Keratinocyte (primary cell): ENCODE data around the gene KLHL29. TPM values are rescaled to one million over a fixed set of nuclear protein-coding genes. Genes with fewer than 3 reads are reported as not detected.

ENCODE experiments used
- DNase-seq: peaks from one replicate; pipeline ENCODE4 v3.0.0-alpha.2; 2011; ENCODE audit warnings: low read depth, missing footprints, low spot score
- FAIRE-seq: peaks from 2 replicates; lab custom pipeline; 2011; peaks lifted over from hg19 to GRCh38; lab: Jason Lieb, UNC
- H2AFZ ChIP-seq: 2 replicates; pipeline ENCODE4 v1.6.0; 2012; ENCODE audit warnings: low read length, control low read depth, inconsistent platforms; ENCODE audit not compliant: control insufficient read depth
- H3K27ac ChIP-seq: 2 replicates; pipeline ENCODE4 v1.5.1; 2011; ENCODE audit warnings: low read length; ENCODE audit not compliant: control insufficient read depth, insufficient read depth
- H3K27me3 ChIP-seq: 3 replicates; pipeline ENCODE4 v1.6.0; 2011; ENCODE audit warnings: low read length; ENCODE audit not compliant: control insufficient read depth, insufficient read depth; ENCODE audit errors: extremely low read depth
- H3K36me3 ChIP-seq, 2 experiments: 2 replicates in 1 of 2; 3 replicates in 1 of 2; pipeline ENCODE4 v1.5.1; 2011; ENCODE audit warnings: low read length in 2 of 2, mild to moderate bottlenecking in 1 of 2; ENCODE audit not compliant: control insufficient read depth in 2 of 2, insufficient read depth in 2 of 2; ENCODE audit errors: extremely low read depth in 1 of 2
- H3K4me1 ChIP-seq: 3 replicates; pipeline ENCODE4 v1.5.1; 2011; ENCODE audit warnings: low read length; ENCODE audit not compliant: control insufficient read depth, insufficient read depth; ENCODE audit errors: extremely low read depth
- H3K4me2 ChIP-seq: 3 replicates; pipeline ENCODE4 v1.6.0; 2011; ENCODE audit warnings: low read depth, low read length; ENCODE audit not compliant: control insufficient read depth, insufficient read depth; ENCODE audit errors: extremely low read depth
- H3K4me3 ChIP-seq, 3 experiments: fragments of 200-600 bp in 1 of 3; sonication (generic) in 1 of 3; 2 replicates in 2 of 3; 3 replicates in 1 of 3; pipeline ENCODE4 v1.5.1; 2011 to 2016; ENCODE audit warnings: low read length in 3 of 3, mild to moderate bottlenecking in 3 of 3, control low read depth in 2 of 3, inconsistent platforms in 1 of 3, low read depth in 1 of 3, mixed read lengths in 1 of 3, mixed run types in 1 of 3, moderate library complexity in 1 of 3; ENCODE audit not compliant: control insufficient read depth in 2 of 3, insufficient read depth in 2 of 3; ENCODE audit errors: extremely low read depth in 1 of 3
- H3K79me2 ChIP-seq: 2 replicates; pipeline ENCODE4 v1.6.0; 2012; ENCODE audit warnings: low read length; ENCODE audit not compliant: control insufficient read depth, insufficient read depth
- H3K9ac ChIP-seq: 3 replicates; pipeline ENCODE4 v1.6.0; 2011; ENCODE audit warnings: low read length; ENCODE audit not compliant: control insufficient read depth, insufficient read depth; ENCODE audit errors: extremely low read depth
- H3K9me1 ChIP-seq: 3 replicates; pipeline ENCODE4 v1.6.0; 2011; ENCODE audit warnings: low read length; ENCODE audit not compliant: control insufficient read depth, insufficient read depth; ENCODE audit errors: extremely low read depth
- H3K9me3 ChIP-seq: 2 replicates; pipeline ENCODE4 v1.5.1; 2012; ENCODE audit warnings: low read depth, low read length; ENCODE audit not compliant: control insufficient read depth
- H4K20me1 ChIP-seq: 3 replicates; pipeline ENCODE4 v1.6.0; 2011; ENCODE audit warnings: low read length; ENCODE audit not compliant: control insufficient read depth, insufficient read depth; ENCODE audit errors: extremely low read depth
- EZH2 ChIP-seq: IDR thresholded peaks from one replicate; pipeline ENCODE4 v1.6.1; 2012; ENCODE audit warnings: inconsistent platforms, mild to moderate bottlenecking, low read length, moderate library complexity
- dilution Hi-C: fragments of 300-500 bp; cut with MboI; formaldehyde crosslinking; loops from one replicate; pipeline ENCODE4 v1.7.0; 2020; ENCODE audit warnings: low sequenced_read_pairs; ENCODE audit not compliant: extremely low pct_ligation_motif_present
- polyA plus RNA-seq, 5 experiments: library from polyadenylated mRNA; depleted of rRNA in 3 of 5; stranded (reverse) in 3 of 5; stranded (forward) in 1 of 5; unstranded in 1 of 5; fragments of >200 nt; gene quantifications; 1 replicate in 1 of 5; 2 replicates in 3 of 5; 3 replicates in 1 of 5; pipeline versions ENCODE4 v1.2.1 to v1.2.3, GENCODE V29; 2011 to 2012; ENCODE audit warnings: missing spikeins in 2 of 5, low read depth in 1 of 5, low replicate concordance in 1 of 5
- TF ChIP-seq, protein P1 (sequence below), 3 experiments: IDR thresholded peaks in 1 of 3; conservative IDR thresholded peaks in 1 of 3; optimal IDR thresholded peaks in 1 of 3; 2 replicates in 2 of 3; 3 replicates in 1 of 3; pipeline versions ENCODE3 to v1.5.1; 2011; ENCODE audit warnings: low read length in 3 of 3, mild to moderate bottlenecking in 3 of 3, moderate library complexity in 2 of 3, control low read depth in 1 of 3, inconsistent platforms in 1 of 3; ENCODE audit not compliant: insufficient read depth in 2 of 3; ENCODE audit errors: extremely low read depth in 1 of 3

Gene KLHL29
- polyA plus RNA-seq, 1 donor (not counting 4 experiments of a cell fraction or from before 2014, with no cell fraction given) = 4.7 TPM

DNA sequence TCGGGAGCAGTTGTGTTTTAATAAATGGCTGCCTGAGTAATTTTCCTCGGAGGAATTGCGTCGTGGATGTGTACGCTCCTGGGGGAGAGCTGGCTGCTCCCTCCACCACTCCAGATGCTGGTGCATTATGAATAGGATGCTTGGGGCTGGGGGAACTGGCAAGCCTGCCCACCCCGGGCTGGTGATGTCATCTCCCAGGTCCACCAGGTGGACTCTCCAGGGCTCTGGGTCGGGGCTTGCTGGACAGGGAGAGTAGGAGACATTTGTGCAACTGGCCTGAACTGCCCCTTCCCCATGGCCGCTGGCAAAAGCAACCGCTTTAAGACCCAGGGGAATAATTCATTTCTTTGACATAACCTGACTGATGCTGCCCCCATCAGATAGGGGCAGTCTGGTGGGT is 158.7 kb downstream of the KLHL29 start:
- Histone ChIP-seq H3K4me2 (no peak overlapping the region), H3K9ac (no peak overlapping the region), H3K9me3 (no peaks in the 10 kb centered on the region), H3K79me2 (no peaks in the 10 kb centered on the region), H4K20me1 (peaks cover 11% of the 10 kb centered on the region), H2AFZ (no peak overlapping the region), H3K9me1 (no peaks in the 10 kb centered on the region), H3K36me3 (no peaks in the 10 kb centered on the region), H3K27ac (no peak overlapping the region), H3K27me3 (no peaks in the 10 kb centered on the region), H3K4me3 (no peak overlapping the region), H3K4me1 (no peaks in the 10 kb centered on the region)
- dilution Hi-C loops = no loop called here
- FAIRE-seq (no peak), DNase-seq (no peak)
- TF ChIP-seq, protein P1, sequence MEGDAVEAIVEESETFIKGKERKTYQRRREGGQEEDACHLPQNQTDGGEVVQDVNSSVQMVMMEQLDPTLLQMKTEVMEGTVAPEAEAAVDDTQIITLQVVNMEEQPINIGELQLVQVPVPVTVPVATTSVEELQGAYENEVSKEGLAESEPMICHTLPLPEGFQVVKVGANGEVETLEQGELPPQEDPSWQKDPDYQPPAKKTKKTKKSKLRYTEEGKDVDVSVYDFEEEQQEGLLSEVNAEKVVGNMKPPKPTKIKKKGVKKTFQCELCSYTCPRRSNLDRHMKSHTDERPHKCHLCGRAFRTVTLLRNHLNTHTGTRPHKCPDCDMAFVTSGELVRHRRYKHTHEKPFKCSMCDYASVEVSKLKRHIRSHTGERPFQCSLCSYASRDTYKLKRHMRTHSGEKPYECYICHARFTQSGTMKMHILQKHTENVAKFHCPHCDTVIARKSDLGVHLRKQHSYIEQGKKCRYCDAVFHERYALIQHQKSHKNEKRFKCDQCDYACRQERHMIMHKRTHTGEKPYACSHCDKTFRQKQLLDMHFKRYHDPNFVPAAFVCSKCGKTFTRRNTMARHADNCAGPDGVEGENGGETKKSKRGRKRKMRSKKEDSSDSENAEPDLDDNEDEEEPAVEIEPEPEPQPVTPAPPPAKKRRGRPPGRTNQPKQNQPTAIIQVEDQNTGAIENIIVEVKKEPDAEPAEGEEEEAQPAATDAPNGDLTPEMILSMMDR (optimal IDR thresholded peaks at IDR 0.05 in 1 of 3, IDR thresholded peaks at IDR 0.05 in 1 of 3, conservative IDR thresholded peaks at IDR 0.05 in 1 of 3; ENCODE audit: extremely low read depth in 1 of 3, insufficient read depth in 2 of 3, low read length in 3 of 3) = no peak
- TF ChIP-seq EZH2 = no peak

DNA sequence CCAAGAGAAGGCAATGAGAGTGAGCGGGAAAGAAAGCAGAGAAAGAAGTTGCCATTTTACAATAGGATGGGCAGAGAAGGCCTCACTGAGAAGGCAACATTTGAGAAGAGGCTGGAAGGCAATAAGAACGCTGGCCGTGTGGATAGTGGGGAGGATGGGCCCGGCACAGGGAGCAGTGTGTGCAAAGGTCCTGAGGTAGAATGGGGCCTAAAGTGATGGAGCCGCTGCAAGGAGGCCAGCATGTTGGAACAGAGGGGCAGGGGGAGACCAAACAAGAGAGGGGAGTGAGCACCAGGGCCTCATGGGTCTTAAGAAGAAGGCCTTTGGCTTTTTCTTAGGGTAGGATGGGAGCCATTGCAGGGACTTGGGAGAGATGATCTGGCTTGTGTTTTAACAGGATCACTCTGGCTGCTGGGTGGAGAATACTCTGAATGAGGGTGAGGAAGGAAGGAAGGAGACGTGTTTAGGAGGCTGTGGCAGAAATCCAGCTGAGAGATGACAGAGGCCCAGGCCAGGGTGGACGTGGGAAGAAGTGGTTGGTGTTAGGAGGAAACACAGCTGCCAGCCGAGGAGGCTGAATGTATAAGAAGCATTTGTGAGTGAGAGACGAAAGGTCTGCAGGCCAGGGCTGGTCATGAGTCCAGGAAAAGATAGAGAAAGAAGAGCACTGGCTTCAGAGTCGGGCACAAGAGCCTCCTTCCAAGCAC is 159.8 kb downstream of the KLHL29 start:
- Histone ChIP-seq H3K4me2 (no peak overlapping the region), H3K4me1 (no peaks in the 10 kb centered on the region), H3K9me1 (no peaks in the 10 kb centered on the region), H2AFZ (no peak overlapping the region), H4K20me1 (peaks cover 11% of the 10 kb centered on the region), H3K4me3 (no peak overlapping the region), H3K79me2 (no peaks in the 10 kb centered on the region), H3K9me3 (no peaks in the 10 kb centered on the region), H3K27ac (no peak overlapping the region), H3K9ac (no peak overlapping the region), H3K27me3 (no peaks in the 10 kb centered on the region), H3K36me3 (no peaks in the 10 kb centered on the region)
- no peak for TF ChIP-seq EZH2
- DNase-seq (no peak), FAIRE-seq (no peak)
- dilution Hi-C loops = no loop called here

DNA sequence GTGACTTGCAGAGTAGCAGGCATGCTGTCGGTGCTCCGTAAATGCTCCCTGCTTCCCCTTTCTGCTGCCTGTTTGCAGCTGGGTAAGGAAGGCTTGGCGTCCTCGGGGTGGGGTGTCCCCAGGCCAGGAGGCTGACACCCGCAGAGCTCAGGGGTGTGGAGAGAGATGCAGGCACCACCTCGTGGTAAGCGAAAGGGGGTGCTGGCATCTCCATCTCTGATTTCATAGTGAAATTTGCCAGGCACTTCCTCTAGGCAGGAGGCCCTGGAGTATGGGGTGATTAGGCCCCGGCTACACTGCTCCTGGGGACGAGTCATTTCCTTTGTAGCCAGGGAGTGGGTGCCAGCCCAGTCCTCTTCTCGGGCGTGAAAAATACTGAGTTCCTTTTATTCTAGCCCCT is 160.4 kb downstream of the KLHL29 start:
- Histone ChIP-seq H3K27ac (no peak overlapping the region), H3K4me1 (no peaks in the 10 kb centered on the region), H4K20me1 (peaks cover 11% of the 10 kb centered on the region), H3K9ac (no peak overlapping the region), H3K9me1 (no peaks in the 10 kb centered on the region), H3K36me3 (no peaks in the 10 kb centered on the region), H3K4me2 (no peak overlapping the region), H3K4me3 (no peak overlapping the region), H2AFZ (no peak overlapping the region), H3K27me3 (no peaks in the 10 kb centered on the region), H3K9me3 (no peaks in the 10 kb centered on the region), H3K79me2 (no peaks in the 10 kb centered on the region)
- TF ChIP-seq EZH2 = no peak
- TF ChIP-seq, protein P1 (optimal IDR thresholded peaks at IDR 0.05 in 1 of 3, IDR thresholded peaks at IDR 0.05 in 1 of 3, conservative IDR thresholded peaks at IDR 0.05 in 1 of 3; ENCODE audit: extremely low read depth in 1 of 3, insufficient read depth in 2 of 3, low read length in 3 of 3) = peak in 1 of 3 experiments; percentile 42
- FAIRE-seq (no peak), DNase-seq (no peak)
- dilution Hi-C loops = no loop called here
